RPMI7951 (cell line): ENCODE measurements around the gene DPH3. TPM values are rescaled to one million over a fixed set of nuclear protein-coding genes. Genes with fewer than 3 reads are reported as not detected.

Source experiments
- DNase-seq: peaks from one replicate; pipeline ENCODE4 v3.0.0-alpha.2; 2012; ENCODE audit warnings: low read depth
- total RNA-seq: library from RNA; depleted of rRNA; stranded (reverse); fragments of >200 nt; shearing (Covaris generic); gene quantifications from 2 replicates; pipeline ENCODE4 v1.2.3, GENCODE V29; 2014

The DPH3 gene
- total RNA-seq, 1 experiment from 2014 or later = 24.0 TPM

DNA sequence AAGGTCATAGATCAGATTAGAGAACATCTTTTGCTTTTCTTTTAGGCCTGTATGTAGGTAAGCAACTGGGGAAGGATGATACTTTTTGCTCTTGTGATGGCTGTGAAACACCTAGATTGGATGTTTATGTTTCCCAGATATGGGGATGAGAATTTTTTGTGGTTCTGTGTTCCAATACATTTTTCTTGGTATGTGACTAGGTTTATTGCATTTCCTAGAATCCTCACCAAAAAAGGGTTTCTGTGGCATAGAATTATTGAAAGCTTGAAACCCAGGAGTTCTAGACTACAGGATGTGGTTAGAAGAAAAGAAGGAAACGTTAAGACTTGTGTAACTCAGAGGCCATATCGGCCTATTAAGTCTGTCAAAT, 26.1 kb upstream of the DPH3 start:
- DNase-seq = peak; percentile 49

DNA sequence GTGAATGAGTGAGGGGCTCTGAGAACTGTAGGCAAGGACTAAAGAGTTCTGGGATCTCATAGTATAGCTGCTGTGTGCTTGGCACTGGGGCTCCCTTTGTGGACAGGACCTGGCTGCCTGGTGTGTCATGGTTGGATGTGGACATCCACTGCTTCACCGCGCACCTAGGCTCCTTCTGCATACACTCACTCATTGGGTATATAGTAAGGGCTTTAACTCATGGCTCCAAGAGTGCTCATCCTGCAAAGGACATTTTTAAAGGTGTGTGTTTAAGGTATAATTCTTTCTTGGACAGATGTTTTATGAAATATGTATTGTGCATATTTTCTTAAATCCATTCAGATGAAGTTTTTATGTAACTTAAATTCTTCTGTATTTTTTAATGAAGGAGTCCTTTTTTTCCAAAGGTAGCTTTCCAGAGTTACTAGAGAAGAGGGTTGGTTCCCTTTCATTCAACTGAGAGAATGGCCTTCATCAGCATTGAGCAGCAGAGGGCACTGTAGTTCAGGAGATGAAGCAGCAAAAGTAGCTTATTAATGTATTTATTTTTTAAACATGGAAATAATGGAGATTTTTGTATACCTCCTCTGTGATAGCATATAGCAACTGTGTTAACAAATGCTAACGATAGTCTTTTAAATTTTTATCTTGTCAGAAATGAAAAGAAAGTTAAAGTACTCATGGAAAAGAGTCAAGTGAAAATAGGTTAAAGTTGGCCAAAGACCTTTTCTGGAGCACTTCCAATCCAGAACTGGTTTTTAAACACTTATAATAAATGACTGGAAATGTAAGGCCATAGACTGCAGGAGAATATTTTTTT, 25.5 kb upstream of the DPH3 start:
- DNase-seq = peak; percentile 56

DNA sequence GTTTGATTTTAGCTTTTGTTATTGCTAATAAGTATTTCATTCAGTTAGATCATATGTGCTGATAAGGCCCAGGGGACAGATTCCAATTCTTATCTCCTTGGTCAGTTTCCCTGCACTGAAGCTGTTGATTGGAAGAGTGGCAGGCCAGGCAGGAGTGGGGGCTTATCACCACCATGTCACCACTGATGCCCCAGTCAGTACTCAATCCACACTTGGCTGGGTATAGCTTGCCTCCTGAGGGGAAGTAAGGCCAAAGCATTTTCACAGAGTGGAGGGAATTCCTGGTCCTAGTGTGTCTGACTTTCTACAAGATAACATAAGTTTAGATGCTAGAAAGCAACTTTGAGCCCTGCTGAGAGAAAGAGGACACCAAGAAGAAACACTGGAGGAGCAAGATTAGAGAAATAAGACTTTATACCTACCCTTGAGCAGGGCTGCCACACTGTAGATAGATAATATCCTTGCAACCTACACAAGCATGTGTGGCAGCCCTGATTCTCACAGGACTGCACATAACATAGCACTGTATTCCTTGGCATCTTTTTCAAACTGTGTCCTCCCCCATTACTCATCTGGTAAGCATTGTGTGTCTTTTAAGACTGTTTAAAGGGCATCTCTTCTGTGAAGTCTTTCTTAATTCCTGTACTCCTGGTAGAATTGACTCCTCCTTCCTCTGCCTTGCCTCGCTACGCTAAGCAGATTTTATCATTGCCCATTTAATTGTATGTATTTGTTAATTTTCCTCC, 24.6 kb upstream of the DPH3 start:
- no peak for DNase-seq

DNA sequence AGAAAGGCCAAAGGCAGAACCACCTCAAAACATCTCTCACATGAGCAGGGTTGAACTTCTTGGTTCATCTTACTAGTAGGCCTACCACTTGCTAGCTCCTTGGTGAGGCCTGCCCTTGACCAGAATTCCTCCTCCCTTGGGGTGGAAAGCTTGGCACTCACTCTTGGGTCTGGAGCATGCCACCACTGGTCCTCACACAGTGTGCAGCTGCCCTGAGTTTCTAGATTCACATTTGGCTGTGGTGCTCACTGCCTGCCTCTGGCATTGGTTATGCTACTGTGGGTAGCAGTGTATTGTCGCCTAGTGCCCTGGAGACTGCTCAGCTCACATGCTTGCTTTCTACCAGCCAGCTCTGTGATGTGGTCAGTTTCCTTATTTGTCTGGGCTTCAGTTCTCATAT, 23.9 kb upstream of the DPH3 start:
- DNase-seq = no peak

DNA sequence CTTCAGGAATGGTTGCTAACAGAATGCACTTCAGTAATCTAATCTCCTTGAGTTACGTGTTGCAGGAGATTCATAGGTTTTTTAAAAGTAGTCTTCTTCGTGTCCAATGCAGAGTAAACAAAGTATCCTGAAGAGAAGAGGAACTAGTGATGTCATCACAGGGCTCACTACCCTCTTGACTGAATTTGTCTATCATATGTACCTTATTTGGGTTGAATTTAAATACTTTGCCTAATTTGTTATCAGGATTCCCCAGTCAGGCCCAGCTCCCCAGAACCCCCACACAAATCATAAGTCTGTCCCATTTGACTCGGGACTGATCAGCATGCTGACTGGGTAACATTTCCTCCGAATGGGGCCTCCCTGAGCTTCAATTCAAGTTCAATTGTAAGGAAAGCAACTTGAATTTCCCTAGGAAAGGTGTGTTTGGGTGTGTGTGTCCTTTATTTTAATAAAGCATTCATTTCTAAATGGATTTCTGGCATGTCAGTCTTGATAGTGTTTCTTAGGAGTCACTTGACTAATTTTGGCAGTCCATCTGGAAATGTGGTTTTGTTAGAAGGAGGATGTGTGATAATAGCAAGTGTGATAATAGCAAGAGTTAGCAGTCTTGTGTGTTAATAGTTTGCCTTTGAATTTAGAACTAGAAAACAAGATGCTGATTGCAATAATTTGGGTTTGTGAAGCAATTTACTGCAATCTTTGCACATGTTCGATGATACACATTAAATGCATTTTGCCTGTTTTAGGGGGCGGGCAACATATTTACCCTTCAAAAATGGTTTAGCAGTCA, 22.2 kb upstream of the DPH3 start:
- no peak for DNase-seq

DNA sequence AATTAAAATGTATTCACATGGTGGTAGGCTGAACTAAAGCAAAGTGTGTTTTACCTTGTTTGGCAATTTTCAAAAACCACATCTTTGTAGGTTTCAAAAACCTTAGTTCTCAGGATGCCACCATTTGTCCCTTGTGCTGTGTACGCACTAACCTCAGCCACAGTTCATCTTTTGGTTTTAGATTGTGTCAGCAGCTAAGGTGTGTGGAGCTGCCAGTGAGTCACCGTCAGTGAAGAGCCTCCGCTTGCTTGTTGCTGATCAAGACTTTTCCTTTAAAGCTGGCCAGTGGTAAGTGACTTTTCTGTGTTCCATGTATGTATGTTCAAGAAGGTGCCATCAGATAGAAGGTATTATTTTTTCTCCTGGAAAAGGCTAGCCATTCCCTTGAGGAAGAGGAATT, 21.4 kb upstream of the DPH3 start:
- DNase-seq = no peak

DNA sequence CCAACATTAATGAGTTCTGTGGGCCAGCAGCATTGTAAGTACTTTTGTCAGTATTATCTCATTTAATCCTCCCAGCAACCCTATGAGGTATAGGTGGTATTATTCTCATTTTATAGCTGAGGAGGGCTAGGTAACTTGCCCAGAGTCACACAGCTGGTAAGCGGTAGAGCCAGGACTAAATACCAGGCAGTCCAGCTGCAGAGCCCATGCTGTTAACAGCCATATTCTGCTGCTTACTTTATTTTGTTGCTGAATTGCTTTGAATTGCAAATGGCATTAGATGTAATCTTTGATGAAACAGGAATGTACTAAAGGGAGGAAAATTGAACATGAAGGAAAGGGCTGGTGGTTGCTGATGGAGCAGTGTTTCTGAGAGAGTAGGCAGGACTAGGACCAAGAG, 19.9 kb upstream of the DPH3 start:
- no peak for DNase-seq

DNA sequence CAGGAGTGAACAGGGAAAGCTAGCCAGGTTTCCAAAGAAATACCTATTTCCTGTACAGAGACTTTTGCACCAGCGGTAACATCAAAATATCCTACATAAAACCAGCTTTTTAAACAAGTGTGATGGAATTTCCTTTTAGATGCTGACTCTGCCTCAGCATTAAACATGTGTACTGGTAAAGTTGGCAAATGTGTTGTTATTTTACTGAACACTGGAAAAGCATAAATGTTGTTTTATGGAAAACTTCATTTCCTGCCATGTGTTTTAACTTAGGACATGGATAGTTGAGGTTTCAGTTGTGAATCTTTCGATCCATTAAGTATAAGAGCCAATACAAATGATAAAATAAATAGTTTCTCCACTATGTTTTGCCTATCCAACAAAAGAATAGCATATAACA, 15.9 kb upstream of the DPH3 start:
- DNase-seq = no peak

DNA sequence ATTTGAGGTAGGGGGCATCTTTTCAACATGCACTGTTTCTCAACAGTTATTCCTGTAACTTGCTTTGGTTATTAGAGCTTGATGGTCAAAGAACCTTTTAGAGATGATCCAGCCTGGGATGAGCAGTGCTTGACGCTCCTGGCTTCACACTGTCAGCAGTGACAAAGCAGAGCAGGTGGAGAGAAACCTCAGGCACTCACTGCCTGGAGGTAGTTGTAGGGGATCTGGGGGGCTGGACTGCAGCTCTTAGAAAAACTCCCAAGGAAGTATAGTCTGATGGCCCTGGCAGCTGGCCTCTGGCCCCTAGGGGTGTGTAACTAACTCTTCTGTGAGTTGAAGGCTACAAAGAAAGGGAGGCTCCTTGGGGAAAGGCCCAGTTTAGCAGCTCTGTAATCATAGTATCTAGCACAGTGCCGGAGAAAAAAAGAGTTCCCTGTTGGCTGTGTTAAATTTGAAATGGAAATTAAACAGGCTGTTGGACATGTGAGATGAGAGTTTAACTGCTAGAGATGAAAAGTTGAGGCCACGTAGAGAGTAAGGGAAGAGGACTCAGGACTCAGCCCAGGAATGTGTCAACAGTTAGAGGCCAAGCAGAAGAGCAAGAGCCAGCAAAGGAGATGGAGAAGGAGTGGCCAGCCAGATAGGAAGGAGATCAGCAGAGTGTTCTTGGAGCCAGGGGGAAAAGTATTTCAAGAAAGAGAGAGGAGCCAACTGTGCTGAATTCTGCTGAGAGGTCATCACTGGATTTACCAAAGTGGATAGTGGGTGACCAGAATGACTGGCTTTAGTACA, 14.5 kb upstream of the DPH3 start:
- DNase-seq = no peak

DNA sequence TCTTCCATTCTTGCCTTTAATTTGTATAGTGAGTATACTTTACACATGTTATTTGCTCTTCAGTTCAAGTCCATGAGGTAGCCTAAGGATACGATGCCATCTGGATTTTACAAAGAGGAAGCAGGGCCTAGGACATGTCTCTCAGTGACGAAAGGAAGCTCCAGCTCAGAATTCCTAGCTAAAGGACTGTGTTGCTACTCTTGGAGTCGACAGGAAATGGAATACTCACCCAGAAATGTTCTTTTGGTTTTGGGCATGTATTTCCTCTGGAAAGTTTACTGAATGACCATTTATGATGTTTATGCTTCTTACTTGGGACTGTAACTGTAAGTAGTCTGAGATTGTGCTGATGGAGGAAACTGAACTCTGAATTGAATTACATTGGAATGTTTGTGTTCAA, 12.7 kb upstream of the DPH3 start:
- no peak for DNase-seq

DNA sequence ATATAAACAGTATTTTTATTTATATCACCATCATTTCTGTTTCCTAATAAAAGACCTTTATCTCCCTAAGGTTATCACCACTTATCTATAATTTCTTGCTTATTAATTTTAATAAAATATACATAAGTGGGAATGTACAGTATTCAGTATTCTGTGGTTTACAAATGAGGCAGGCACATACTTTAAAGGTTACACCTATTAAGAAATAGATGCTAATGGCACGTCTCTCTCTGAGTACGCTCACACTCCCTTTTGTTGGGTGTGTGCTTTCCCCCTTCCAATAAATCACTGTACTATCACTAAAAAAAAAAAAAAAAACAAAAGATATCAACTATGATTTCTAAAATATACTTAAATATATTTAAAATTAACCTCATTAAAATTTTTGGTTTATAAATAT, 9.1 kb upstream of the DPH3 start:
- no peak for DNase-seq

DNA sequence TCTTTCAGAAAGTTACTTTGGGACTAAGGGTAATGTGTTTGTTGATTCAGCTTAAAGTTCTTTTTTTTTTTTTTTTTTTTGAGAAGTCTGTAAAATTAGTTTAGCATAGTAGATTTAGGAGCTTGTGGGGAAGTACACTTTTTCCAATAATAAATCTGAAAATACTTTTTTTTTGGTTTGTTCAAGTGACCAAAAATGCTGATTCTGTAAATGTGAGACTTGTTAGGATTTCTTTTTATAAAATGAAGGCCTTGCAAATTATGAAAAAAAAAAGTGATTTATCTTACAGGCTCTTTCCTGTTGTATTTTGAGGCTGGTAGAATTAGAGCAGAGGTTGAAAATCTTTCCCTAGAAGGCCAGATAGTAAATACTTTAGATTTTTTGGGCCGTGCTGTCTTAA, 7.8 kb upstream of the DPH3 start:
- no peak for DNase-seq

DNA sequence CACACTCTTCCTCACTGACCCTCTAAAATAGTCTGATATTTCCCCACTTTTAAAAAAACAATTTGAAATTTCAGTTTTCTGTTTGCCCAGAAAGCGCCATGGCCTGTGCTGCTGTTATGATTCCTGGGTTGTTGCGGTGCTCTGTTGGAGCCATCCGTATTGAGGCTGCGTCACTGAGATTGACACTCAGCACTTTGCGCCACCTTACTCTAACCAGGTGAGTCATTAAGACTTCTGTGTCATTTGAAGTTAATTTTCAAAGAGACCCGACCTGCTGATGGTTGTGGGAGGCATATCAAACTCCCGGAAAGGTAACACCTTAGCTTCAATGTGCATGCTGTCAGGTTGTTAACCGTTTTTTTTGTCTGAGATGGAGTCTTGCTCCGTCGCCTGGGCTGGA, 6.1 kb upstream of the DPH3 start:
- no peak for DNase-seq

DNA sequence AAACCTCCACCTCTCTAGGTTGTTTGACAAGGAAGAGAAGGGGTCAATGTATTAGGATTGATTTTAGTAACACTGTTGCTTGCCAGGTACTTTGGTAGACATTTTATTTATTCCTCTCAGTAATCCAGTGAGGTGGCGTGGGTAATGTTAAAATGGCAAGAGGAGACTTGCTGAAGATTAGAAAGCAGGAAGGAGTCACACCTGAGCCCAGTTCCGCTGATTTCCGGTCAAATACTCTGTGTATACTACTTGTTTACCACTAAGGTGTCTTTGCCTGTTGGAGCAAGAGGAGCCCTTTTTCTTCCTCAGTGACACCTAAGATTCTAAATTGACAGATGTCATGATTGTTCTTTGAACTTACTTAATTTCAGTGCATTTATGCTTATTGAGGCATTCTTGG, 2.0 kb upstream of the DPH3 start:
- DNase-seq = no peak

DNA sequence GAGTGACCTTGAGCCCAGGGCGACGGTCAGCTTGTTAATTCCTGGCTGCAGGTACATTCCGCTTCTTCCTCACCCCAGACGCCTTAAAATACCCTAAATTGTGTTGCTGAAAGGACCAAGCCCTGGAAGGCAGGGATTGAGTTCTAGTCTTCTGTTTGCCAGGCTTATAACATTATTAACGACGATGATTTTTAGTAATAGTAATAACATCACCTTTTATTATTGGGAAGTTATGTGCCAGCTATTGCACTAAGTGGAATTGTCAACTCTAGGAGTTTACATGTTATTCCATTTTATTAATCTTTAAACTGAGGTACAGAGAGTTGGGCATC, 678 bp upstream of the DPH3 start:
- DNase-seq = no peak

DNA sequence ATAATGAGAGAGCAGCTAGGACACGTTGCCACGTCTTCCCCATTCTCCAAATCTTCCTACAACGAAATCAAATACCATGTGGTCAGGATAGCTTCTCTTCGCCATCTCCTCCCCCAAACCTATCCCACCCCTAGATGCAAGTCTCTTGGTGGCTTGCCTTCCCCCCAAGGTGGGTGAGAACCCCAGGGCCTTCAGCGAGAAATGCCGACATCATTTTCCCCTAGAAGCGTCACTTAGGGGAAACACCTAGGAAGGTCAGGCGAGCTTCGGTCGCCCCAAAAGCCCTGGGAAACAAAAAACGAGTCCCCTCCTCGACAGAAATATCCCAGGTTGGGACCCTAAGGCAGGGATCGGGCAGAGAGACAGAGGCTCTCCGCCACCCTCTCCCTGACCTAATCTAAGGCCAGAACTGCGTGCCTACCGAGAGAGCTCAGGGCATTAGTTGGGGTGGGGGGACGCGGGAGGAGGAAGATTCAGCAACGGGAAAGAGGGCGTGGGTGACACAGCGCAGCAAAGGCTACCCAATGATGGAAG, 502 bp downstream of the DPH3 start:
- DNase-seq = no peak

DNA sequence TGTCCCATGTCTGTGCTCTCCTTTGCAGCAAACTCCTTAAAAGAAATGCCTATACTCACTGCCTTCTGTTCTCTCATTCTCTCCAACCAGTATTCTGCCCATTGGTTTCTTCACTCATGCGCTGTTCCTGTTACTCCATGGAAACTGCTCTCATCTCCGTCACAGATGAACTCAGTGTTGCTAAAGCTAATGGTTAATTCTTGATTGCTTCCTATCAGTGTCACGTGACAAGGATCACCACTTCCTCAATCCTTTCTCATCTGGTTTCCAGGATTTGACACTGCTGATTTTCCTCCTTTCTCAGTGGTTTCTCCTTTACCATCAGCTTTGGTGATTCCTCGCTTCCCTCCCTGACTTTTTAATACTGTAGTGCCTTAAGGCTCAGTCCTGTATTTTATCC, 2.6 kb downstream of the DPH3 start:
- no peak for DNase-seq

DNA sequence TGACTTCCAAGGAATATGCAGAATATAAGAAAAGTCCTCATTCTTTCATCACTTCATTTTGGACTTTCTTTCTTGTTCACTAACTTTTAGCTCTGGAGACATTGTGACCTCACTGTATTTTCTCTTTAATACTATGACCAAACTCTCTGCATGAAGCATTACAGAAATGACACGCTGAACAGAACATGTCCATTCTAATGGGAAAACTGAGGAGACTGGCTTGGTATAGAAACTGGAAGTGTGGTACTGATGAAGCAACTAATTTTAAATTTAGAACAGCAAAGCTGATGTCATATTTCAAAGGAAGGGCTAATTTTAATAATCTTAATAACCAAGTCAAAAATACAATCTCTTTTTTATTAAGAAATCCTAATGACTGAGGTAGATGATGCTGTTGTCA, 4.7 kb downstream of the DPH3 start:
- no peak for DNase-seq

DNA sequence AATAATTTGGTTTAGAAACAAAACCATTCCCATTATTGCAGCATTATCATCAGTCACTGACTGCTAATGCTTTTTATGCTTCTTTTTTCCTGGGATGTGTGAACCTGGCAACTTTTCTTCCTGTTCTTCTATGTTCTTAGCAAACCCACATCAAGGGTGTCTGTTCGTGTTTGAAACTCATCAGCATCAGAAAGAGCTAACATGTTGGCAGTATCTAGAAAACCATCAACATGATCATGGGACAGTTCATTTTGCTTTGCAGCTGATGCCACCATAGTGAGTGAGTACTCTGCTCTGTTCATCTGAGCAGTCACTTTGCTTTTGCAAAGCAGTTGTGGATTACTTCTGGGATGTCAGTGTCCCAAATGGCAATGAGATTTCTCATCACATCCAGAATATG, 5.9 kb downstream of the DPH3 start:
- DNase-seq = no peak

DNA sequence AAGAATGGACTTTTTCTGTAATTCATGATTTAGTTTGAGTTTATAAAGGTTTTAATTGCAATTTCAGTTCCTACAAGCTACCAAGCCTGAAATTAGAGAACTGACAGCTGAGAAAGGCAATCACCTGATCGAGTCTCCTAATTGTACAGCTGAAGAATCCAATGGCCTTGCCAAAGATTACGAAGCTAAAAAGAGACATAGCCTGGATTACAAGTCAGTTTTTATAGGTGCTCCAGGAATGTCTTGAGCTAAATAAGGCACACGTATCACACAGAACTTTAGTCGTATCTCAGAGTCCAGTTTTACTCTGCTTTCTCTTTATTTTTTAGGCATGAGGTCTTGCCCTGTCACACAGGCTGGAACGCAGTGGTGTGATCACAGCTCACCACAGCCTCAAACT, 6.6 kb downstream of the DPH3 start:
- DNase-seq = no peak

DNA sequence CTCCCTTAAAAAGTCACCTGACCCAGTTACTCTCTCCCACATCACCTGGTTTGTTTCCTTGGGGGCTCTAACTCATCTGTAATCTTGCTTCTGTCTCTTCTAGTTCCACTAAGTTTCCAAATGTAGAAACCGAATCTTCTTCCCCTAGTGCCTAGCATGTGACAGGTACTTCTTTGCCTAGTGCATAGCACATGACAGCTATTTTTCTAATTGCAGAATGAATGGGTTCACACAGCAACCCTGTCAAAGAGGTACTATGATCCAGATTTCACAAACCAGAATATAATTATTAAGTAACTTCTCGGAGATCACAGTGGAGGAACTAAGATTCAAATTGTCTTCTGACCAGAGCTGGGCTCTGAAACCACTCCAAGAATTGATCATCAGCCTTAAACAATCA, 7.4 kb downstream of the DPH3 start:
- no peak for DNase-seq

DNA sequence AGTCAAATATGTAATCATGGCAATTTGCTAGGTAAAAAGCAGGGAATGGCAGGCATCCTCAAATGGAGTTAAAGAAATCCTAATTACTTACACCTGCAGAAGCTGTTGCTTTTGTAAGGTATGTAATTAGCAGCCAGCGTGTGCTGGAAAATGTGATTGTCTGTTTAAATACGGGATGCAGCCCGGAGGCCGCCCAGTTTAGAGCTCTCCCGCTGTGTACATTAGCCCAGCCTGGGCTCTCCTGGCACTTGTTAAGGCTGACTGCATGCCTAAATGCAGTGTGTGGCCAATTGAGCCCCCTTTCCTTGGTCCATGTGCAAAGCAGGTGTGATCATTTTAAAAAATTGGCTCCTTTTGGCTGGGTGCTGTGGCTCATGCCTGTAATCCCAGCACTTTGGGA, 9.0 kb downstream of the DPH3 start:
- DNase-seq = no peak
